ENCODE measurements around the gene SCAPER. TPM values are rescaled to one million over a fixed set of nuclear protein-coding genes. Genes with fewer than 3 reads are reported as not detected.

SCAPER gene
- total RNA-seq, 1 experiment from 2014 or later = 14.7 TPM

GRCh38 chr15:76447728-76448441, 457.3 kb downstream of the SCAPER start:
- DNase-seq (ENCODE audit: low read depth, low spot score) = no peak
- no peak overlapping the region for H3K9ac ChIP-seq (ENCODE audit: low read length)
- no peaks in the 10 kb centered on the region for H3K9me2 ChIP-seq (ENCODE audit: insufficient read depth)
- TF ChIP-seq ELF1 (IDR thresholded peaks at IDR 0.05; ENCODE audit: borderline replicate concordance, low read depth) (no peak), RAD21 (IDR thresholded peaks at IDR 0.05; ENCODE audit: low read depth) (no peak), REST (IDR thresholded peaks at IDR 0.05; ENCODE audit: low read depth) (no peak), EZH2phosphoT487 (IDR thresholded peaks at IDR 0.05; ENCODE audit: borderline replicate concordance) (no peak)
- BruUV-seq (replicated peaks) = no TSS peak
- H3K27me3 ChIP-seq (ENCODE audit: insufficient read depth, low read length) = no peaks in the 10 kb centered on the region
- no peak overlapping the region for H3K27ac ChIP-seq (ENCODE audit: low read depth, low read length)
- no peaks in the 10 kb centered on the region for H3K79me2 ChIP-seq (ENCODE audit: insufficient read depth, low read length)
- no peak for ATAC-seq
- no peak overlapping the region for H2AFZ ChIP-seq (ENCODE audit: low read depth, low read length, poor library complexity, severe bottlenecking)
- H3K4me2 ChIP-seq (ENCODE audit: low read length) = no peak overlapping the region
- H3K4me3 ChIP-seq (replicated peaks in 1 of 2; ENCODE audit: low read depth in 1 of 2, low read length in 2 of 2) = no peak overlapping the region
- ChIA-PET RAD21 (ENCODE audit: low non-redundant PET in 1 of 2, low total read pairs in 2 of 2, uncharacterized antibody in 2 of 2, unreplicated experiment in 2 of 2) (no interaction called here), POLR2A (no interaction called here), CTCF (no interaction called here)
- H4K20me1 ChIP-seq (ENCODE audit: insufficient read depth) = no peaks in the 10 kb centered on the region
- no peaks in the 10 kb centered on the region for H3K9me3 ChIP-seq (ENCODE audit: control insufficient read depth in 1 of 2, insufficient read depth in 1 of 2, low read depth in 1 of 2, low read length in 2 of 2)
- no peaks in the 10 kb centered on the region for H3K4me1 ChIP-seq (ENCODE audit: control insufficient read depth in 1 of 2, insufficient read depth in 2 of 2, low read length in 2 of 2)
- H3K36me3 ChIP-seq (ENCODE audit: control insufficient read depth in 1 of 2, insufficient read depth in 2 of 2, low read length in 2 of 2) = no peaks in the 10 kb centered on the region
- intact Hi-C loops (cut with micrococcal nuclease) = no loop called here

GRCh38 chr15:76440441-76440840, 464.7 kb downstream of the SCAPER start:
- H3K36me3 ChIP-seq (ENCODE audit: control insufficient read depth in 1 of 2, insufficient read depth in 2 of 2, low read length in 2 of 2) = no peaks in the 10 kb centered on the region
- no TSS peak for BruUV-seq (replicated peaks)
- TF ChIP-seq SIN3A (IDR thresholded peaks at IDR 0.05; ENCODE audit: low read depth) (no peak), REST (IDR thresholded peaks at IDR 0.05; ENCODE audit: low read depth) (no peak)
- no peak overlapping the region for H3K9ac ChIP-seq (ENCODE audit: low read length)
- no peak overlapping the region for H3K27ac ChIP-seq (ENCODE audit: low read depth, low read length)
- no peaks in the 10 kb centered on the region for H3K79me2 ChIP-seq (ENCODE audit: insufficient read depth, low read length)
- H3K4me1 ChIP-seq (ENCODE audit: control insufficient read depth in 1 of 2, insufficient read depth in 2 of 2, low read length in 2 of 2) = no peaks in the 10 kb centered on the region
- ChIA-PET RAD21 (ENCODE audit: low non-redundant PET in 1 of 2, low total read pairs in 2 of 2, uncharacterized antibody in 2 of 2, unreplicated experiment in 2 of 2) (no interaction called here), POLR2A (no interaction called here), CTCF (no interaction called here)
- no peaks in the 10 kb centered on the region for H3K9me2 ChIP-seq (ENCODE audit: insufficient read depth)
- H3K4me2 ChIP-seq (ENCODE audit: low read length) = no peak overlapping the region
- intact Hi-C loops (cut with micrococcal nuclease) = no loop called here
- no peak overlapping the region for H3K4me3 ChIP-seq (replicated peaks in 1 of 2; ENCODE audit: low read depth in 1 of 2, low read length in 2 of 2)
- ATAC-seq (no peak), DNase-seq (ENCODE audit: low read depth, low spot score) (no peak)
- no peaks in the 10 kb centered on the region for H3K27me3 ChIP-seq (ENCODE audit: insufficient read depth, low read length)
- H2AFZ ChIP-seq (ENCODE audit: low read depth, low read length, poor library complexity, severe bottlenecking) = no peak overlapping the region
- H4K20me1 ChIP-seq (ENCODE audit: insufficient read depth) = no peaks in the 10 kb centered on the region
- H3K9me3 ChIP-seq (ENCODE audit: control insufficient read depth in 1 of 2, insufficient read depth in 1 of 2, low read depth in 1 of 2, low read length in 2 of 2) = no peaks in the 10 kb centered on the region

Measured in HCT116 (cell line).